ENCODE measurements around the gene STARD3NL.

GRCh38 chr7:38191791-38192190, 13.7 kb downstream of the STARD3NL start:
- TF ChIP-seq POLR2A (IDR thresholded peaks at IDR 0.05; ENCODE audit: low read depth, low read length) (no peak), POLR2AphosphoS5 (IDR thresholded peaks at IDR 0.05; ENCODE audit: low read depth, low read length) (no peak), TAF1 (IDR thresholded peaks at IDR 0.05; ENCODE audit: borderline replicate concordance, low read depth, low read length) (no peak)

All from GM12892 (cell line).